Peyer's patch (tissue), 4 donors: ENCODE measurements around the gene MLYCD. TPM values are rescaled to one million over a fixed set of nuclear protein-coding genes. Genes with fewer than 3 reads are reported as not detected.

ENCODE experiments used
- DNase-seq, 3 donors: peaks; one replicate each; pipeline ENCODE4 v3.0.0-alpha.2; 2017 to 2019
- H3K27ac ChIP-seq, 4 donors: fragments of 200-600 bp; sonication (generic); one replicate each; pipeline ENCODE4 v1.5.1; 2016 to 2019
- H3K27me3 ChIP-seq, 2 donors: fragments of 200-600 bp; sonication (generic); one replicate each; pipeline ENCODE4 v1.5.1; 2019
- H3K36me3 ChIP-seq, 3 donors: fragments of 200-600 bp; sonication (generic); one replicate each; pipeline ENCODE4 v1.5.1; 2016 to 2019
- H3K4me1 ChIP-seq, 4 donors: fragments of 200-600 bp; sonication (generic); one replicate each; pipeline ENCODE4 v1.5.1; 2016 to 2019
- H3K4me3 ChIP-seq, 4 donors: fragments of 200-600 bp; sonication (generic); 1 replicate in 3 of 4; 2 replicates in 1 of 4; pipeline ENCODE4 v1.5.1; 2016 to 2019; ENCODE audit warnings: mild to moderate bottlenecking in 1 of 4
- H3K9me3 ChIP-seq, 4 donors: fragments of 200-600 bp; sonication (generic); one replicate each; pipeline ENCODE4 v1.5.1; 2016 to 2019; ENCODE audit warnings: mild to moderate bottlenecking in 1 of 4
- POLR2A ChIP-seq, 2 donors: fragments of 450-650 bp; IDR thresholded peaks; one replicate each; pipeline ENCODE4 v1.5.1; 2017; ENCODE audit warnings: antibody characterized with exemption in 2 of 2, mild to moderate bottlenecking in 2 of 2, moderate library complexity in 2 of 2
- total RNA-seq, 4 donors: library from RNA; depleted of rRNA; stranded (reverse); fragments of >200 nt; gene quantifications; one replicate each; pipeline ENCODE4 v1.1.0, GENCODE V29; 2016
- TF ChIP-seq, protein P1 (sequence below), 6 experiments: fragments of 450-650 bp in 4 of 6; fragments of 200-600 bp in 2 of 6; sonication (generic) in 1 of 6; IDR thresholded peaks; one replicate each; pipeline ENCODE4 v1.5.1; 2017 to 2019; ENCODE audit warnings: antibody characterized with exemption in 6 of 6, mild to moderate bottlenecking in 3 of 6, moderate library complexity in 1 of 6

Gene MLYCD
- total RNA-seq, 4 donors from 2014 or later = 13.5 to 31.4 (median 31.0) TPM

- peak overlapping the region in 2 of 4 donors; percentile 61 to 76 for H3K4me3 ChIP-seq
- peak overlapping the region in 1 of 4 donors; percentile 94 for H3K27ac ChIP-seq
- no peak for DNase-seq
Measured at GRCh38 chr16:83955218-83956130, 56.6 kb downstream of the MLYCD start.

GRCh38 chr16:83956336-83957289 lies 57.7 kb downstream of the MLYCD start:
- Histone ChIP-seq H3K4me1 (peaks cover 4 to 30% (median 6%) of the 10 kb centered on the region in 4 donors), H3K4me3 (no peak overlapping the region), H3K27me3 (no peaks in the 10 kb centered on the region), H3K27ac (peak overlapping the region in 1 of 4 donors; percentile 25), H3K36me3 (peaks cover 0 to 36% (median 0%) of the 10 kb centered on the region in 3 donors), H3K9me3 (no peaks in the 10 kb centered on the region)
- TF ChIP-seq, protein P1, sequence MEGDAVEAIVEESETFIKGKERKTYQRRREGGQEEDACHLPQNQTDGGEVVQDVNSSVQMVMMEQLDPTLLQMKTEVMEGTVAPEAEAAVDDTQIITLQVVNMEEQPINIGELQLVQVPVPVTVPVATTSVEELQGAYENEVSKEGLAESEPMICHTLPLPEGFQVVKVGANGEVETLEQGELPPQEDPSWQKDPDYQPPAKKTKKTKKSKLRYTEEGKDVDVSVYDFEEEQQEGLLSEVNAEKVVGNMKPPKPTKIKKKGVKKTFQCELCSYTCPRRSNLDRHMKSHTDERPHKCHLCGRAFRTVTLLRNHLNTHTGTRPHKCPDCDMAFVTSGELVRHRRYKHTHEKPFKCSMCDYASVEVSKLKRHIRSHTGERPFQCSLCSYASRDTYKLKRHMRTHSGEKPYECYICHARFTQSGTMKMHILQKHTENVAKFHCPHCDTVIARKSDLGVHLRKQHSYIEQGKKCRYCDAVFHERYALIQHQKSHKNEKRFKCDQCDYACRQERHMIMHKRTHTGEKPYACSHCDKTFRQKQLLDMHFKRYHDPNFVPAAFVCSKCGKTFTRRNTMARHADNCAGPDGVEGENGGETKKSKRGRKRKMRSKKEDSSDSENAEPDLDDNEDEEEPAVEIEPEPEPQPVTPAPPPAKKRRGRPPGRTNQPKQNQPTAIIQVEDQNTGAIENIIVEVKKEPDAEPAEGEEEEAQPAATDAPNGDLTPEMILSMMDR (IDR thresholded peaks at IDR 0.05) = peak; percentile 40 to 77 (median 68)
- no peak for TF ChIP-seq POLR2A (IDR thresholded peaks at IDR 0.05)
- DNase-seq = peak; percentile 61 to 89 (median 85)

More at GRCh38 chr16:83955218-83956130, 56.6 kb downstream of the MLYCD start:
- H3K4me1 ChIP-seq = peaks cover 4 to 34% (median 6%) of the 10 kb centered on the region in 4 donors
- peaks cover 0 to 24% (median 0%) of the 10 kb centered on the region in 3 donors for H3K36me3 ChIP-seq
- no peak for TF ChIP-seq POLR2A (IDR thresholded peaks at IDR 0.05)
- TF ChIP-seq, protein P1 (IDR thresholded peaks at IDR 0.05) = no peak
- H3K9me3 ChIP-seq = no peaks in the 10 kb centered on the region
- H3K27me3 ChIP-seq = no peaks in the 10 kb centered on the region

- H3K4me1 ChIP-seq = peaks cover 4 to 28% (median 6%) of the 10 kb centered on the region in 4 donors
- H3K27me3 ChIP-seq = no peaks in the 10 kb centered on the region
- no peaks in the 10 kb centered on the region for H3K9me3 ChIP-seq
- H3K27ac ChIP-seq = no peak overlapping the region
- DNase-seq = no peak
- no peak for TF ChIP-seq POLR2A (IDR thresholded peaks at IDR 0.05)
- TF ChIP-seq, protein P1 (IDR thresholded peaks at IDR 0.05) = no peak
- no peak overlapping the region for H3K4me3 ChIP-seq
- H3K36me3 ChIP-seq = peaks cover 0 to 43% (median 0%) of the 10 kb centered on the region in 3 donors
Measured at GRCh38 chr16:83957296-83957855, 58.5 kb downstream of the MLYCD start.

- no peaks in the 10 kb centered on the region for H3K27me3 ChIP-seq
- H3K4me1 ChIP-seq = peaks cover 0 to 23% (median 5%) of the 10 kb centered on the region in 4 donors
- TF ChIP-seq, protein P1 (IDR thresholded peaks at IDR 0.05) = no peak
- no peak for TF ChIP-seq POLR2A (IDR thresholded peaks at IDR 0.05)
- no peaks in the 10 kb centered on the region for H3K9me3 ChIP-seq
- H3K4me3 ChIP-seq = no peak overlapping the region
- H3K27ac ChIP-seq = no peak overlapping the region
- no peak for DNase-seq
- H3K36me3 ChIP-seq = peaks cover 0 to 52% (median 0%) of the 10 kb centered on the region in 3 donors
Measured at GRCh38 chr16:83958137-83958845, 59.4 kb downstream of the MLYCD start.
